Peyer's patch (tissue), 4 donors: ENCODE measurements around the gene BCAR1.

Source experiments
- CTCF ChIP-seq, 6 experiments: fragments of 450-650 bp in 4 of 6; fragments of 200-600 bp in 2 of 6; sonication (generic) in 1 of 6; IDR thresholded peaks; one replicate each; pipeline ENCODE4 v1.5.1; 2017 to 2019; ENCODE audit warnings: antibody characterized with exemption in 6 of 6, mild to moderate bottlenecking in 3 of 6, moderate library complexity in 1 of 6
- POLR2A ChIP-seq, 2 donors: fragments of 450-650 bp; IDR thresholded peaks; one replicate each; pipeline ENCODE4 v1.5.1; 2017; ENCODE audit warnings: antibody characterized with exemption in 2 of 2, mild to moderate bottlenecking in 2 of 2, moderate library complexity in 2 of 2

GRCh38 chr16:75236736-75237397, 14.6 kb downstream of the BCAR1 start:
- TF ChIP-seq CTCF (IDR thresholded peaks at IDR 0.05) = no peak
- TF ChIP-seq POLR2A (IDR thresholded peaks at IDR 0.05) = no peak
